OCI-LY1 (cell line): Measurements from ENCODE around the gene SPP1.

Experiments
- EZH2 ChIP-seq: fragments of 200-600 bp; sonication (generic), shearing (Covaris generic); IDR thresholded peaks from 2 replicates; pipeline ENCODE4 v1.8.0; 2017; ENCODE audit warnings: borderline replicate concordance, mixed run types, mild to moderate bottlenecking, antibody characterized with exemption, low read length, moderate library complexity, mixed read lengths
- TF ChIP-seq, protein P1 (sequence below): fragments of 200-600 bp; sonication (generic), shearing (Covaris generic); IDR thresholded peaks from 2 replicates; pipeline ENCODE4 v1.5.1; 2017; ENCODE audit warnings: mild to moderate bottlenecking, antibody characterized with exemption, low read length, moderate library complexity, mixed read lengths

GRCh38 chr4:87961993-87962392 is 13.5 kb upstream of the SPP1 start:
- TF ChIP-seq, protein P1, sequence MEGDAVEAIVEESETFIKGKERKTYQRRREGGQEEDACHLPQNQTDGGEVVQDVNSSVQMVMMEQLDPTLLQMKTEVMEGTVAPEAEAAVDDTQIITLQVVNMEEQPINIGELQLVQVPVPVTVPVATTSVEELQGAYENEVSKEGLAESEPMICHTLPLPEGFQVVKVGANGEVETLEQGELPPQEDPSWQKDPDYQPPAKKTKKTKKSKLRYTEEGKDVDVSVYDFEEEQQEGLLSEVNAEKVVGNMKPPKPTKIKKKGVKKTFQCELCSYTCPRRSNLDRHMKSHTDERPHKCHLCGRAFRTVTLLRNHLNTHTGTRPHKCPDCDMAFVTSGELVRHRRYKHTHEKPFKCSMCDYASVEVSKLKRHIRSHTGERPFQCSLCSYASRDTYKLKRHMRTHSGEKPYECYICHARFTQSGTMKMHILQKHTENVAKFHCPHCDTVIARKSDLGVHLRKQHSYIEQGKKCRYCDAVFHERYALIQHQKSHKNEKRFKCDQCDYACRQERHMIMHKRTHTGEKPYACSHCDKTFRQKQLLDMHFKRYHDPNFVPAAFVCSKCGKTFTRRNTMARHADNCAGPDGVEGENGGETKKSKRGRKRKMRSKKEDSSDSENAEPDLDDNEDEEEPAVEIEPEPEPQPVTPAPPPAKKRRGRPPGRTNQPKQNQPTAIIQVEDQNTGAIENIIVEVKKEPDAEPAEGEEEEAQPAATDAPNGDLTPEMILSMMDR, result no peak
- TF ChIP-seq EZH2, result no peak
